SIG-M5 (cell line): ENCODE measurements around the gene PBX1.

ENCODE experiments used
- DNase-seq: peaks from one replicate; lab custom pipeline; 2025; lab: John Stamatoyannopoulos, UW

The PBX1 gene

DNA sequence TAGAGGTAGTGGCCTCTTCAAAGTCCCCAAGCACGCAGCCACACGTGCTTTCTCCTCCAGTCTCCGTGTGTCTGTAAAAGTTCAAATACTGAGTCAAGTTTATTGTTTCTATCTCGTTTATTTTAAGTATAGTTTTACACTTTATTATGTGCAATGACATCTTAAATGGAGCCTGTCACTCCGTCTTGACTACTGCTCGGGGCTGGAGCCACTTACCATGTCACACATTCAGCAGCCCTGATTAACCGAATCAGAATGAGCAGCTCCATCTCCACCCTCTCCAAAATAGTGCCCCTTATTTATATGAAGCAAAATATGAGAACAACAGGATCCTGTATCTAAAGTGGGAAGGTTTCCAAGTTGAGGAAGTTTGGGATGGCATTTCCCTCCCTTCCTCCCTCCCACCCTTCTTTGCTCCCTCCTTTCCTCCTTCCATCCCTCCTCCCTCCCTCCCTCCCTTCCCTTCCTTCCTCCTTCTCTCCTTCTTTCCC, 201.0 kb downstream of the PBX1 start:
- no peak for DNase-seq

DNA sequence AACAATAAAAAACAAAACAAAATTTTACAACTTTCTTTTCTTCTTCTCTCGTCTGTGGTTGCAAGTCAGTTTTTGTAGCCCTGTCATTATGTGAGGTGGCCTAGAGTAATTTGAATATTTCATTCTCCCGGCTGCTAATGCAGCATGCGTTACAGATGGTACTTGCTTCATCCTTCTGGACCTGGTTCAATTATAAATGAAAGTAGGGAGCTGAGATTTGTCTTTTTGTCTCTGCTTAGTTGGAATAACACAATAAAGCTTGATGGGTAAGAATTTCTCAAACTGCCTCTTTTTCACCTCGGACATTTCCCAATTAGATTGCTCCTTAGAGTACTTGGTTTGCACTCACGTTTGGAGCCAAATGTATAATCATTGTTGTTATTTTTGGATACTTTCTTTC, 201.6 kb downstream of the PBX1 start:
- DNase-seq: no peak

DNA sequence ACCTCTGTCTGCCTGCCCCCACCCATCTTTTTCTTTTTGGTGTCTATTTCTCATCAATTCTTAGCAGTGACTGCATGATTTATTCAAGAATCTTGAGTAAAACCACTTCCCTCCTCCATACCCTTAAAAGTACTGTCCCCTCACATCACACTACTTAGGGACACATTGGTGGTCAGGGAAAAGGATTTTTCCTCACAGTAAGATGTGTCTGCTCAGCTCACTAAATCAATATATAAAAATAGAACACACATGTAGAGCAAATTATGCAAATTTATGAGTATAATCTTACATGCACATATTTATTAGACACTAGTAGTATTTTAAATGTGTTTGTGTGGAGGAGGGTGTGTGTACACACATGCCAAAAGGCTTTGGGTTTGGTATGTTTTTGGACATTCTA, 202.0 kb downstream of the PBX1 start:
- no peak for DNase-seq

DNA sequence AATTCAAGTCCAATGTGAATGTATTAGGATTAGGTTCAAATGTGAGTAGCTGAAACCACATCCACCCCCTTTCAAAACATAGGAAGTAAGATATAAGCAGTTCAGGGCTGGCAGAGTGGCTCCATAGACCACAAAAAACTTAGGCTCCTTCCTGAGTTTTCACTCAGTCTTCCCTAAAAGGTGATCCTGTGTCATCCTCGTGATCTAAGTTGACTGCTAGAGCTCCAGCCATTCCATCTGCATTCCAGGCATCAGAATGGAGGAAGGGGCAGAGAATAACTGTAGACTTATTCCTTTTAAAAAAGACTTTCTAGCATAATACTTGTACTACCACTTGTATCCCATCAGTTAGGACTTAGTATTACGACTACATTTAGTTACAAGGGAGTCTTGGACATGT, 204.1 kb downstream of the PBX1 start:
- DNase-seq: no peak

DNA sequence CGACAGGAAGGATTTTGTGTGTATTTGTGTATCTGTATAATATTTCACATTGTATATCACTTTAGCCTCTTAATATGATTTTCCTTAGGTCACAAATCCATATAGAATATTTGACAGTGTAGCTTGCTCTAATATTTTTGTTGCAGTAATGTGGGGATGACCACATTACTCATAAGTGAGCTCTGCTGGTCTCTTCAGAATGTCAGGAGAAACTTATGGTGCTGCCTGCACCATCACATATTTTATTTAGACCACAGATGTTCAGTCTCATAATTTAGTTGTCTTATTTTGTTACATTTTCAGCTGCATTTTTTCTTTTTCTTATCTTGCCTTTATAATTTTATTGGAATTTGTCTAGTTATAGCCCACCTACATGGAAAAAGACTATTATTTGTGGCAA, 205.3 kb downstream of the PBX1 start:
- DNase-seq: no peak

DNA sequence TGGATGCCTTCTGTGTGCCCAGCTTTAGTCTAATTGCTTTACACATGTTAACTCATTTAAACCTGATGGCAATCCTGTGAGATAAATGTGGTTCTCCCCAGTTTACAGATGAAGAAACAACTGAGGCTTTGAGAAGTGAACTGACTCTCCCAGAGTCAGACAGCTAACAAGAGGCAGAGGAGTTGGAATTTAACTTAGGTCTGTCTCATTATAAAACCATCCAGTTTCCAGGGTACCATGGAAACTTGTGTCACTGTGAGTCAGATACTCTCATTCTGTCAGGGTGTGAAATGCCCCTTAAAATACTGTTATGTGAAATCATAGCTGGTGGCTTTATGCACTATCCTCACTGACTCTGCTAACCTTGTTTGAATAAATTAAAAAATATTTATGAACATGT, 206.6 kb downstream of the PBX1 start:
- no peak for DNase-seq

DNA sequence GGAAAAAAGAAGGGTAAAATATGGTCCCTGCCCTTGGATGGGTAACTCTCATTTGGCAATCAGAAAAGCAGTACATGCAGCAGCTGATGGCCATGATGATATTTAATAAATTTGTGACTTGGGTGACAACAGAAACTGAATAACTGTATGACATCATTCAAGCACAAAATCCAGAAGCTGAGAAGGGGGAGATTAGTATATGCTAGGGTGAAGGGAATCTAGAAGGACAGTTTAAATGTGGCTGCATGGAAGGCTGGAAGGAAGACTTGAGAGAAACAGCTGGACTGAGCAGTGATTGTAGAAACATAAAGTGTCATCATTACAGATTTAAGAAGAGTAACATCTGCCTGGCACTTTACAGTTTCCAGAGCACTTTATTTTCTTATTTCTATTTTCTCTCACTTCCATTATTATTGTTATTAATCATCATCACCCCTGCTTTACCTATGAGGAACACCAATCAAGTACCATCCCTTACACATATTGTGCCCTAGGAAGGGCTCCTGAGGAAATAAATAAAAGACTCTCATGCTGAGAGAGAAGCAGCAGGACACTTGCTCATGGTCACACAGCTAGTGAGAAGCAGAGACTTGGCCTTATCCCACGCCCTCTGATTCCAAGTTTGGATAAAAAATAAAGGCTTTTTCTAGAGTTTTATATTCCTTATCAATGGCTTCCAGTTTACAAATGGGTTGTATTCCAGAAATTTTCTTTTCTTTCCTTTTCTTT, 207.2 kb downstream of the PBX1 start:
- no peak for DNase-seq

DNA sequence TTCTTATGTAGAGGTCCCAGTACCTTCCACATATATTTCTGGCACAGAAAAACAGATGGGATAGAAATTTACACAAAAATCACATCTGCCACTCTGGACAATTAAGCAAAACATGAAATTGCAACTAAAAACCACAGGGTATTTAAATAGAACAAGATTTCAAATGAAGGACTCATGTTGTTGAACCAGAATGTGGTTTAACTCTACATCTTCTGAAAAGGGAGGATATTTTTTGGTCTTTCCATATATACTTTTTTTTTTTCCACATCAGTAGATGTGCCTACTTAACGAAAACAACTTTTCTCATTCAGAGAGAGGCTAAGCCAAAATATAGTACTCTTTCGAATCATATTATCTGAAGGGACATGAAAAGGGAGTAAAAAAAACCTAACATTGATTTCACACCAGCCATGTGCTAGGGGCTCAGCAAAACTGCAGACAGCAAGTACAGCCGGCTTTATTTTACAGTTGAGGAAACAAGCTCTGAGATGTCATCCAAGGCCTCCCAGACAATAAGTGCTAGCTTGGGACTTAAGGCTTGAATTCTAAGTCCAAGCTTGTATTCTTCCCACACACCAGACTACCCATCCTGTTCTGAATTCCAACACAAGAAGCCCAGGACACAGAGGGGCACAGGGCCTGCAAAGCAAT, 208.9 kb downstream of the PBX1 start:
- no peak for DNase-seq

DNA sequence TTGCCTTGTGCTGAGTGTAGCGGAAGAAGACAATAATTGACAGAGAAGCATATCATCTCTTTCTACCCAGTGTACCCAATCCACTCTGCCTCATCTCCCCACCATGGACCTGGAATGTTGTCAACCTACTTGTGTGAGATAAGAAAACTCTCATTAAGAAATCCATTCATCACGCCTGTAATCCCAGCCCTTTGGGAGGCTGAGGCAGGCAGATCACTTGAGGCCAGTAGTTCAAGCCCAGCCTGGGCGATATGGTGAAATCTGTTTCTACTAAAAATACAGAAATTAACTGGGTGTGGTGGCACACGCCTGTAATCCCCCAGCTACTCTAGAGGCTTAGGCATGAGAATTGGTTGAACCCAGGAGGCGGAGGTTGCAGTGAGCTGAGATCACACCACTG, 209.6 kb downstream of the PBX1 start:
- no peak for DNase-seq

DNA sequence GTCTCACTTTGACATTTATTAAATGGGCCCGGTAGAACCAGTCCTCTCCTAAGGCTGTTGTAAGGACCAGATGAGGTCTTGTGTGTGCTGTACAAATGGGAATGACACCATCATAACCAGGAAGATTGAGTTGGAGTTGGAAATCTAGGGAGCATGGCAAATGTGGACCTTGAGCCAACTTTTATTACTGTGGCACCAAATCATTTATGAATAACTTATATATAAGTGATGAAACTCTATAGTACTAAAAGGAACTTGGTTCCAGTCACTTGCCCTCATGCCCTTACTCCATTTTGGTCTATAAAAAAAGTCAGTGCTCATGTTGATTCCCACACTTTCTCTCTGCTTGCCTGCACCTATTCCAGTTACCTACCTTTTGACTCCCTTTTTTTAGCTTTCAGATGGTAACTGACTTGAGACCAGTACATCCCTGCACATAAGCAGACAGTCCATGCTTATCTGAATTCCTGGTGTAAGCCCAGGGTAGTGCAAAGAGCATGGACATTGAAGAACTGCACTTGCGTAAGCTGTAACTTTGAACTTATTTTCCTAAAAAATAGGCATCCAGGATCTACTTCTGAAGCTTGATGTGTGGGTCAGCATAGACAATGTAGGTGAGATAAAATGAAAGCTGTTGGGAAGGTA, 210.6 kb downstream of the PBX1 start:
- no peak for DNase-seq

DNA sequence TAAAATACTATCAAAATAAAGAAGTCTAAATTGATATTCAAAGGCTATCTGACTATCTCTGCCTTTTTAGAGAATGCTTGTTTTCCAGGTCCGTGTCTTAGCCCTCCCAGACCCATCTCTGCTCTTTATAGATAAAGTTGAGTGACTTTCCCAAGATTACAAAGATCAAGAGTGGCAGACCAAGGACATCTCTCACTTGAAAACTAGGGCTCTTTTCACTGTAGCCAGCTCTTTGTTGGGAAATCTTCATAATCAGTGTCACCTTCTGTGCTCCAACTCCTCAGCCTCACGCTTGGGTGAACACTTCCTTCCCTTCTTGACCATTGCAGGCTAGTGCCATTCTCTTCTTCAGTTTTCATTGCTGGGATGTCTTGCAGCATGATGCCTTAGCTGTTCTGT, 211.1 kb downstream of the PBX1 start:
- no peak for DNase-seq

DNA sequence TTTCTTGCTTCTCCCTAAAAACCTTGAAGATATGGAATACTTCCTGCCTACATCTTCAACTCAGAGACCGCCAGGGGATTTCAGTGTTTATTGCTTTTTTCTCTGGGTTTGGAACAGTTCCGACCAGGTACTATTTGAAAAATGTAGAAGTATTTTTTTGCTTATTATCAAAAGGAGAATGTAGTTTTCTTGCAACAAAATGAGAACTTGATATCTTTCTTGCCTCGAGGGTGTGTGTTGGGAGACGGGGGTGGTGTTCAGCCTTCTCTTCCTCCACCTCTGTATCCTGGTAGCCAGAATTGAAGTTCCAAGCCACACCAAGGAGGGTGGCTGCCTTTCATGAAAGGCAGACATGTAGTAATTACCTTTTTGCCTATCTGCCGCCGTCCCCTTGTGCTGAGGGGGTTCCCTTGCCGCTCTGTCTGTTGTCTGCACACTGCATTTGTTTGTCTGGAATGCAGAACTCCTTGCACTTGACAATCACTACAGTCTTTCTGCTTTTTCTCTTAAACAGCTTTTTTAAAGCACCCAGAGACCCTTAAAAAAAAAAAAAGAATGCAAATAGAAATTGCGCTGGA, 212.1 kb downstream of the PBX1 start:
- no peak for DNase-seq

DNA sequence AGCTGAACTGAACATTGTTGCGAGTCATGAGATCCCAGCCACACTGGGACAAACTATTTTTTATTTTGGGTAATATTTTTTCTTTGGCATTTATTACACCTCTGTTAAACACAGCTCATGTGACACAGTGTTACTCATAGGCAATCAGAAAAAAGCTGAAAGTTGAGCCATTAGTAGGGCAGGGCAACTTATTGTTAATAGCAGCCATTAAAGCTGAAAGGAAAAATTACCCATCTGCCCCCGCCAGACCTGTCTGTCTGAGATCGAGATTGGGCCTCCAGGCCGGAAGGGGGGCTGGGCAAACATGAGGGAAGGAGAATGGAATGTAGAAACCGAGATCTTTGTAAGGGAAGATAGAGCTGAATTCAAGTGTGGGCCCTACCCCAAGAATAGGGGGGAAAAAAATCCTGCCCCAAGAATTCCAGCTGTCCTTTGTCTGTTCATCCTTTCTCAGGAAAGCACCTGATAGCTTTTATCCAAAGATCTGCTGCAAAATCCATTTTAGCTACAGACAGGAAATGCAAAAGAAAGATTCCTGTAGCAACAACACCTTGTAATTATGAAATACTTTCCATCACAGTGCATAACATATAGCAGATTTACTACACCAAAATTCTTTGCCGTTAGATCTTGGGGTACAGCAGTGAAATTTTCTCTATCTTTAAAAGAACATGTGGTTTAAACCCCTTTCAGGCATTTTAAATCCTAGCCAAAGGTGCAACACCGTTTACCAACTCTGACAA, 212.8 kb downstream of the PBX1 start:
- DNase-seq: no peak

DNA sequence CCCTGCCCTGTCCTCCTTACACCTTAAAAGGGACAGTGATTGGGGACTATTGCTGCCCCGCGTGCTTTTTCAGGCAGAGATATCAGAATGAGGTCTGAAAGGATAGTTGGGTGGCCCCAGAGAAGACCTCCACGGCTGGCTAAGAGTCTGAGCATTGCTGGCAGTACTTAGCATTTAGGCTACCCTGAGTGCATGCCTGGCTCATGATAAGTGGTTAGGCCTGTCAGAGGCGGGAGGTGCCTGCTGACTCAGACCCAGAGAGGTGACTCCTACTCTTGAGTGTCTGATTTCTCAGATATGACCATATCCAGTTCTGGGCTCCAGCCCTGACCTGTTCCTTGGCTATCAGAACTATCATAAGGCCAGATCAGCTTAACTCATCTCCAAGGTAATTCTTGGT, 213.7 kb downstream of the PBX1 start:
- DNase-seq: no peak

DNA sequence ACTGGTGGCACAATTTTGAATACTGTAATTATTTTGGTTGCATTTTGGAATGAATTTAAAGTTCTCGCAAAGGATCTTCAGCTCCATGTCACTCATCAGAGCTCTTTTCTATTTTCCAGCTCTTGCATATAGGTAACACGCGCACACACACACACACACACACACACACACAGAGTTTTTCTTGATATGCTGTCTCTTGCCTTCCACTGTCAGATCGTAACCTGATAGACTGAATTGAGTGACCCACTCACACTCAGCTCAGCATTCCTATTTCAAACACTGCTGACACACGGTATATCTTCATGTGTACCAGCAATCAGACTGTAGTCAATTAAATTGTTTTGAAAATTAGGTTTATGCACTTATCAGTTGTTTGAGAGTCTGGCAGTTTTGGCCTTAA, 214.1 kb downstream of the PBX1 start:
- no peak for DNase-seq

DNA sequence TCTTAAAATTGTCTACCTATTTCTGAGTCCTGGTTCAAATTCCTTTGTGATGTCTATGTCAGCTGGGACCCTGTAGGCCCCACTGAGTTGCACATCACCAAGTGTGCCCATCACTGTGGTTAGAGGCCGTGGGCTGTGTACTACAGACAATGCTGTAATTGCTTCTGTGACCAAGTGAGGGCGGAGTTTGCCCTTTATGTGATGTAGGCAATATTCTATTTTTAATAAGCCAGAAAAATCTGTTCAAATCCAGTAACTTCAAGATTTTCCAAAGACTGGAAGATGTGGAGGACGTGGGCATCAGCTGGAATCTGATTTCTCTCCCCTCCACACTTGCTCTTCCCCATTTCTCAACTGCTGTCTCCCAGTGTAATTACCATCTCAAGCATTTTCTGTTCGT, 215.4 kb downstream of the PBX1 start:
- no peak for DNase-seq

DNA sequence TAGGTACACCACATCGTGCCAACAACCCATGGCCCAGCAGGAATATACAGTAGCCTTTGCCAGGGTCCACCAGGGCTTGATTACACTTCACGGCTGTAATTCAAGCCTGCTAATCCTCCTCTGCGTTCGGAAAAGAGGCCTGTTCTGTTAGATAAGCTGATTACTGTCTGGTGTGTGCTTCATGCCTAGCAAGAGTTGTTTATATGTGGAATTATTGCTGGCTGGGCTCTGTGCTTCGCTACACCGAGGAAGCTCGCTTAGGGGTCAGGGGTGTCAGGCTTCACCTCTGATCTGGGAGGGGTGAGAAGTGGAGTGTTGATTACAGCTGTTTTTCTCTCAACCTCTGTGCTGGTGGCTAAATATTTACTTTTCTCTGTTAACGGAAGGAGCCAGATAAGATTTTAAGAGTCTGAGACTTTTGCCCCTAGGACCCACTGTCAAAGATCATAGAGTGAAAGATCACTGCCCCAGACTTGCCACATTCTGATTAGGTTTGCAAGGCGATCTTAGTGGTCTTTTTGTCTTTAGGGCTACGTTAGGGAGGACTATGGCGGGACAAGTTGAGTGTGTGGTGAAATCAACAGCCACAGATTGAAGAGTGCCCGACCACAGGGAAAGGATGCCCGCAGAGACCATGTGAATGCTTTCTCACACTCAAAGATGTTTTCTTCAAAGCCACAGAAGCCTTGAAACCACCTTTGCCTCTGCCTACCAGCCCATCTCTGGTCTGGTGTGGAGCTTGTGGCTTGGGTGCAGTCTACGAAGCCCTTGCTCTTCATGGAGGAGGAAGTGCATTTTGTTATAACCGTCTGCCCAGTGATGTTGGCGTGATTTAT, 216.1 kb downstream of the PBX1 start:
- no peak for DNase-seq

DNA sequence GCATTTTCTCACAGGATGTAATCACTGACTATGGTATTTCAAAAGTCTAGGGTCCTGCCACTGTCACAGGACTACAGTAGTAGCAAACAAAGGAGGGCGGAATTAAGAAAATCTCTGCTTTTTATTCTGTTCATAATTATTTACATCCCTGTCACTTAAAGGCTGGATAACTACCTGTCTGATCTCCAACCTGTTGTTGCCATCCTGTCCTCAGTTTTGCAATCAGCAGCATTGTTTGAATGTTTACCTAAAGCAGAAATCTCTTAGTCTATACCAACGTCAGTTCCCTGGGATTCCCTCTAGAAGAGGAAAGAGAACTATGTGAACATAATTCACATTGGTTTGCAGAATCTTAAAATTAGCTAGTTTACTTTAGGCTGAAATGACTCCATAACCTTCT, 218.5 kb downstream of the PBX1 start:
- no peak for DNase-seq

DNA sequence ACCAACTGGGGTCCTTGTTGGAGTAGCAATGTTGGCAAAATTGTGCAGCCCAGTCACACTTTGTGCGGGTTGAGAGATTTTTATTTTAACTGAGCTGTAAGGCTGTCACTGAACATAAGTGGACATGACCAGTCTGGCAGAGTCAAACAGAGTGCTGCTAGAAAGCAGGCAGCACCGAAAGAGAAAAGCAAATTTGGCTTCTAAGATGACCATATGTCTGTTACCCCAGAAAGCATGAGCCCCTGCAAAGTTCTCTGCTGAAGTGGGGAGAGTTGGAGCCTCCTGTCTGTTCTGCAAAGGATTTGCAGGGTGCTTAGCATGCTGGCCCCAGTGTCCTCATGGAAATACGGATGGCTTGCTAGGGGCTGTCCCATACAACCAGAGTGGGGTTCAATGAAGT, 220.4 kb downstream of the PBX1 start:
- no peak for DNase-seq

DNA sequence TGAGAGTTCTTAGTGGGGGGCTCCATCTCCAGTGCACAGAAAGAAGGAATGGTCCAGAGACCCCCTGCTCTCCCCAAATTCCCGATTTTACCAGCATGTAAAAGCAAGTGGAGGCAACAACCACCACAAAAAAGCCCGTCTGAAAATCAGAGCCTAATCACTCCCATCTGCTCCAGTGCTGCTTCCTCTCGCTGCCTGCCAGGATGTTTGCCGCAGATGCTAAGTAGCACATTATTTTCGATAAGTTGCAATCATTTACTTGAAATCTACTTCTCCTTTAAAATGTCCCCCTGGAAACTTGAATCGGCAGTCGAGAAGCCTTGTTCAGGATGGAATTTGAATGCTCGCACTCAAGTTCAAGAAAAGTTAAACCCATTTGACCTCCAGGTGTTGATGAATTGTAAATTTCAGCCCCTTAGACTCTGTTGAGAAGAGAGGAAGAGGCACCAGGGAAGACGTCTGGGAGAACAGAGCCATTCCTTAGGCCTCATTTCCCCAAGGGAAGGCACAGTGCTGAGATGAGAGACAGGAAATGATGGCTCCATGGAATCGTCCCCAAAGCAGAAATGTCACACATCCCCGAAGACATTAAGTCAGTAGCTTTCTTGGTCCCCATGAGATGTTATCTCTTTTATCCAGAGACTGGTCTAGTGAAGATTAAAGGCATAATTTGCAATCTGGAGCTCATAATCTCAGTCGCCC, 221.3 kb downstream of the PBX1 start:
- no peak for DNase-seq

DNA sequence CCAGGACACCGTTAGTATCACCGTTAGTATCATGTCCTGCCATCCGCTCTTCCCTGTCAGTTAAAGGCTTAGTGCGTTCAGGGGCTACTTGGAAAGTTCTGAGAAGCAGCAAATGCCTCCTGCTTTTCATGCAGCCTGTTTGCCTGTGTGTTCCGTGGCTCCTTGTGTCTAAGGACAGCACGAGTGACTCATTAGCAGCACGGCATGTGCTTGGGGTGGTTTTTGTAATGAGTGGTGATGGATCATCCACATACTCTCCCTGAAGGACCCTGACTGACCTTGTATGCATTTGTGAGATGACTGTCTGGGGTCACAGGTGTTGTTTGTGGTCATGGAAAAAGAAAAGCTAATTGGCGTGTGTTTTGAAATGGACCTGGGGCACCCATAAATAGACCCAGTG, 221.9 kb downstream of the PBX1 start:
- DNase-seq: no peak
